Limb (tissue), 2 donors: ENCODE measurements around the gene TCOF1.

Experiments
- DNase-seq, 2 donors: peaks; one replicate each; pipeline ENCODE4 v3.0.0-alpha.2; 2016; ENCODE audit errors: extremely low spot score in 2 of 2

TCOF1 gene

DNA sequence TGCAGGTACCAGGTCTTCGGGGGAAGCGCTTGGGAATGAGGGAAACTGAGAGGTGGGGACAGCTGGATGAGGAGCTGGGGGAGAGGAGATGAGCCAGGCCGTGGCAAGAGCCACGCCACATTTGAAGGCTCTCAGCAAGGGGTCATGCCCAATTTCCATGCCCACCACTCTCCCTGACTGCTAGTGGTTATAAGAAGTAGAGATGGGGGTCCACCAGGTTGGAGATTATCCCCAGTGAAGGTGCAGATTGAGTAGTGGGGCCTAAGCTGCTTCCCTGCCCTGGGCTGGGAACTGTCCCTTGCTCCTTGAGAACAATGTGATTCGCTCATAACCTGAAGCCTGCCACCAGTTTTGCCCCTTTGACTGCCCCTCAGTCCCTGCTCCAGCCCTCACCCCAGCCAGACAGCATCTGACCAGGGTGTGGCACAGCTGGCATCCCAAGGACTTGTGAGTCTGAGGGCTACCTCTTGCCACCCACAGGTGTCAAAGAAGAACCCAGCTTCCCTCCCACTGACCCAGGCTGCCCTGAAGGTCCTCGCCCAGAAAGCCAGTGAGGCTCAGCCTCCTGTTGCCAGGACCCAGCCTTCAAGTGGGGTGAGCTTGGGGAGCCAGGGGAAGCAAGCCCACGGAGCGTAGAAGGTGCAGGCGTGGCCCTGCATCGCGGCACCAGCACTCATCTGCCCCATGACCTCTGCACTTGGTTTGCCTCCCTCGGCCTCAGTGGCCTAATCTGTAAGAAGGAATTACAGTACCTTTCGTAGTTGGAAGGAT lies 33.8 kb downstream of the TCOF1 start:
- no peak for DNase-seq

DNA sequence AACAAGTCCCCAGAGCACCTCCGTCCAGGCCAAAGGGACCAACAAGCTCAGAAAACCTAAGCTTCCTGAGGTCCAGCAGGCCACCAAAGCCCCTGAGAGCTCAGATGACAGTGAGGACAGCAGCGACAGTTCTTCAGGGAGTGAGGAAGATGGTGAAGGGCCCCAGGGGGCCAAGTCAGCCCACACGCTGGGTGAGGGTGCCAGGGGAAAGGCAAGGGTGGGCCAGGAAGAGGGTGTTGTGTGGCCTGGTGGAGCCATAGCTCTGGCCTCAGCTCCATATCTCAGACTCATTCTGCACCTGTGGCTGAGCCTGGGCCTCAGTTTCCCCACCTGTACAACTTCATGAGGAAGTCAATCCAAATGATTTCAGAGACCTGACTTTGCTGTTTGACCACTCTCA lies 34.5 kb downstream of the TCOF1 start:
- DNase-seq, result no peak

DNA sequence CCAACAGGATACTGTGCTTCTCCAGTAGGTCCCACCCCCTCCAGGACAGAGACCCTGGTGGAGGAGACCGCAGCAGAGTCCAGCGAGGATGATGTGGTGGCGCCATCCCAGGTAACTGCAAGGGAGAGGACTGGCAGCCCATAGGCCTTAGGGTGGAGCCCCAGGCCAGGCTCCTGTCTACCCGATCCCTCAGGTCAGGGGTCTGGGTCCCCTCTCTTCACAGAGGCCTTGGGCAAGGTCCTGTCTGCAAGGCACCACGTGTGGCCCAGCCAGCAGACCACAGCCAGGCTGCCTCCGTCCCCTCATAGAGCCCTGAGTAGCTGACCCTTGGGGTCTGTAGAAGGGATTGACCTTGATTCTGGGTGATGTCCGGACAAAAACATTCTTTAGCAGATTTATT lies 35.2 kb downstream of the TCOF1 start:
- no peak for DNase-seq

DNA sequence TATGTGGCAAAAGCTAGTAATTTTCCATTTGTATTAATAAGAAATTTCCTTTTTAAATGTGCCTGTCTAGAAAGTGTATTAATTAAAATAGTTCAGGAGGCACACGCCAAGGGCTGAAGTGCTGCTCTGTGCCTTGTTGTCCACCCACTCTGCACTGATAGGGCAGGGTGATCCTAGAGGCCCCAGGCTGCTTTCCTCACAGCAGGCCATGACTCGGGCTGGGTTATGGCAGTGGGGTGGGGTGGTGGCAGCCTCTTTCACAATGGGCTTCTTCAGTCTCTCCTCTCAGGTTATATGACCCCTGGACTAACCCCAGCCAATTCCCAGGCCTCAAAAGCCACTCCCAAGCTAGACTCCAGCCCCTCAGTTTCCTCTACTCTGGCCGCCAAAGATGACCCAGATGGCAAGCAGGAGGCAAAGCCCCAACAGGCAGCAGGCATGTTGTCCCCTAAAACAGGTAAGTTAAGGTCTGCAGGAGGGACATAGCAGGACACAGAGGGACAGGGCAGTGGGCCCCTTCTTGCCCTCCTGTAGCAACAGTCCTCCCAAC lies 35.7 kb downstream of the TCOF1 start:
- DNase-seq, result no peak

DNA sequence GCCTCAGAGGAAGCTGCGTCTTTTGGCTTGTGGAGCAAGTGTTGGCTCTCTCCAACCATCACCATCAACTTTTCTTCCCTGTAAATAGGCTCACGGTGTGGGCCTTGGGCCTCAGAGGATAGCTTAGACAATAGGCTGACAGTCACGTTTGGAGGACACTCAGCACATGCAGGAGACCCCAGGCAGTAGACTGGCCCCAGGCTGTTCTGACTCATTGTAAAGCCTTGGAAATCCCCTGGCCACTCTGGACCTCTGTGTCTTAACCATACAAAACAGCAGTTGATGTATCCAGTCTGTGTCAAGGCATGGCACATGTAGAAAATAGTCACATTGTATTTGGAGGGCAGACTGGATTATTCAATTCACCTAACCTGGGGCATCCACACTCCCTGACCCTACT lies 36.6 kb downstream of the TCOF1 start:
- DNase-seq, result no peak

DNA sequence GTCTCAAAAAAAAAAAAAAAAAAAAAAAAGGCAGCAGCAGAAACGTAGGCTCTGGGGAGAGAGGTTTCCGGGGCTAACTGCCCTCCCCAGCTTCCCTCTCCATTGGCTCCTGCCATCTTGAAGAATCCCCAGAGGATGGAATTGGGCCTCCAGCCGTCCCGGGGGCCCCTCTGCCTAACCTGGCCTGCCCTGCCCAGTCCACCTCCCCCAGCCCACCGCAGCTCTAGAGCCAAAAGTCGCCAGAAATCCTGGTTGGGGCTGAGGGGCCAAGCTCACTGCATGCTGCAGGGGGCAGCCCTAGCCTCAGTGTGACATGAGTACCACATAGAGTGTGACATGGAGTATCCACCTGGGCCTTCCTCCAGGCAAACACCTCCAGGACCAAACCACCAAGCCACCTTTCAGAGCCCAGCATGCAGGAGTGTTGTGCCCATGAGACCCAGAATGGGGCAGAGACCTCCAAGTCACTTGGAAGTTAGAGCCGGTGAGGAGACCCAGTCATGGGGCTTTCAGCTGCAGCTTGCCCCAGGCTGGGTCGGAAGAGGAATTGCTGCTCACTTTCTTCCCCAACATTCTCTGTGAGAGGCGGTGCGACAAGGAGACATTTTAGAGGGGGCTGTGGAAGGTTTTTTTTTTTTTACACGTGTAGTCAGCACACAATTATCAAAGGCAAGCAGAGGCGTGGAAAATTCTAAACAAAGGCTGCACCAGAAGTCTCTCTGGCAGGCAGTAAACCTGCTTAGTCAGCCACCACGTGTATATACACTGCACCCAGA lies 37.6 kb downstream of the TCOF1 start:
- no peak for DNase-seq

DNA sequence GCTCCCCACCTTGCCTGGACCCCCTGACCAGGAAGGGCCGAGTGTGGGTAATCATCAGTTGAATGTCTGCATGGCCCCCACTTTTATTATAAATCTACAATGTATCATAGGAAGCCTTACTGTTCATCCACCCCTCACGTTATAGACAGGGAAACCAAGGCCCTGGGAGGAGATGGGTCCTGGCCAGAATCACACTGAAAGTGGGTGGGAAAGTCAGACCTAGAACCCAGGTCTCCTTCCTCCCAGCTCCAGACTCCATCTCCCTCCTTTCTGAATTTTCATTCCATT lies 38.1 kb downstream of the TCOF1 start:
- no peak for DNase-seq

DNA sequence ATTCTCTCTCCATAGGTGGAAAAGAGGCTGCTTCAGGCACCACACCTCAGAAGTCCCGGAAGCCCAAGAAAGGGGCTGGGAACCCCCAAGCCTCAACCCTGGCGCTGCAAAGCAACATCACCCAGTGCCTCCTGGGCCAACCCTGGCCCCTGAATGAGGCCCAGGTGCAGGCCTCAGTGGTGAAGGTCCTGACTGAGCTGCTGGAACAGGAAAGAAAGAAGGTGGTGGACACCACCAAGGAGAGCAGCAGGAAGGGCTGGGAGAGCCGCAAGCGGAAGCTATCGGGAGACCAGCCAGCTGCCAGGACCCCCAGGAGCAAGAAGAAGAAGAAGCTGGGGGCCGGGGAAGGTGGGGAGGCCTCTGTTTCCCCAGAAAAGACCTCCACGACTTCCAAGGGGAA lies 38.8 kb downstream of the TCOF1 start:
- DNase-seq, result no peak

DNA sequence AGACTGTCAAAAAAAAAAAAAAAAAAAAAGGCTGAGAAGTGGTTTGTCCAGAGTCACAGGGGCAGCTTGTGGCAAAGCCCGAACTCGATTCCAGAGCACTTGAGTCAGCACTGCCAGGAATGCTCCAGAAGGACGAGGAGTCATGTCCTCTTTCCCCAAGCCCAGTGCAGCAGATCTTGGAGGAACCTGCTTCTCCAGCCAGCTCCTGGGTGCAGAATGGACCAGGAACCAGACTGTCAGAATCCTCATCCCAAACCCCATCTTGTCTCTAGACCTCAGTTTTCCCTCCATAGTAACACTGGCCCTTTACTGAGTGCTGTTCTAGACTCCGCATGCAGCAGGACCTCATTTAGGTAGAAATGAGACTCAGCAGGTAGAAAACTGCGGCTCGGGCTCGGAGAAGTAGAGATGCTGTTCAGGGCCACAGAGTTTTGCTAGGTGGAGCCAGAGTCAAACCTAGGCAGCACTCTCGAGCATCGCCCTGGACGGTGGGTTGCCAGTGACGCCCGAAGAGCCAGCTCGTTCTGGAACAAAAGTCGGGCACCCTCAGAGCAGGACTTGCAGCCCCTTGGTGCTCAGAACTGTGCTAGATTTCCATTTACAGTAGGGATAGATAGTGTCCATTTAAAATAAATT lies 39.8 kb downstream of the TCOF1 start:
- no peak for DNase-seq

DNA sequence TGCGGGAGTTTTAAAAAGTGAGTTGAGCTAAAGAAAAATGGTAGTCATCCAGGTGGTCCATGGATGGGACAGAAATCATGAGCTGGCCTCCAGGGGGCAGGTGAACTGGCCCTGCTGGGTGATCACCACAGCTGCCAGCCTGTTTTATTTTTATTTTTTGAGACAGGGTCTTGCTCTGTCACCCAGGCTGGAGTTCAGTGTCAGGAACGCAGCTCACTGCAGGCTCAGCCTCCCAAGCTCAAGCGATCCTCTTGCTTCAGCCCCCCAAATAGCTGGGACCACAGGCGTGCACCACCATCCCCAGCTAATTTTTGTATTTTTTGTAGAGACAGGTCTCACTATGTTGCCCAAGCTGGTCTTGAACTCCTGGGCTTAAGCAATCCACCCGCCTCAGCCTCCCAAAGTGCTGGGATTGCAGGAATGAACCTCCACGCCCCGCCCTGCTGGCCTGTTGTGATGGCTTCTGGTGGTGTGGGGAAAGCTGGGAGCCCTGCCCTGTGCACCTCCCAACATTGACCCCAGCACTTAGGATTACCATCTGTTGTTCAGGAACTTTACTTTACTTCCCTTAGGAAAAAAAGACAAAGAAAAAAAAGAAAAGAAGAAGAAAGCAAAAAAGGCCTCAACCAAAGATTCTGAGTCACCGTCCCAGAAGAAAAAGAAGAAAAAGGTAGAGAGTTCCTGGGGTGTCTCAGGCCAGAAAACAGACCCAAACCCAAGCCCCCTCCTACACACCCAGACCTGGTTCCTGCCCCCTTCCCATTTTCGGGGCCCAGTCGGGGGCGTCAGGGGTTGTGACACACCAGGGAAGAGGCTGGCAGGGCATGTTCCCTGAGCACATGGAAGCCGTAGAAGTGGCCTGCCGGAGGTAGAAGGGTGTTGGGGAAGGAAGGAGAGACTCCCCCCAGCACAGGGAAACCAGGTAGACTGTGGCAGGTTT lies 40.6 kb downstream of the TCOF1 start:
- no peak for DNase-seq

DNA sequence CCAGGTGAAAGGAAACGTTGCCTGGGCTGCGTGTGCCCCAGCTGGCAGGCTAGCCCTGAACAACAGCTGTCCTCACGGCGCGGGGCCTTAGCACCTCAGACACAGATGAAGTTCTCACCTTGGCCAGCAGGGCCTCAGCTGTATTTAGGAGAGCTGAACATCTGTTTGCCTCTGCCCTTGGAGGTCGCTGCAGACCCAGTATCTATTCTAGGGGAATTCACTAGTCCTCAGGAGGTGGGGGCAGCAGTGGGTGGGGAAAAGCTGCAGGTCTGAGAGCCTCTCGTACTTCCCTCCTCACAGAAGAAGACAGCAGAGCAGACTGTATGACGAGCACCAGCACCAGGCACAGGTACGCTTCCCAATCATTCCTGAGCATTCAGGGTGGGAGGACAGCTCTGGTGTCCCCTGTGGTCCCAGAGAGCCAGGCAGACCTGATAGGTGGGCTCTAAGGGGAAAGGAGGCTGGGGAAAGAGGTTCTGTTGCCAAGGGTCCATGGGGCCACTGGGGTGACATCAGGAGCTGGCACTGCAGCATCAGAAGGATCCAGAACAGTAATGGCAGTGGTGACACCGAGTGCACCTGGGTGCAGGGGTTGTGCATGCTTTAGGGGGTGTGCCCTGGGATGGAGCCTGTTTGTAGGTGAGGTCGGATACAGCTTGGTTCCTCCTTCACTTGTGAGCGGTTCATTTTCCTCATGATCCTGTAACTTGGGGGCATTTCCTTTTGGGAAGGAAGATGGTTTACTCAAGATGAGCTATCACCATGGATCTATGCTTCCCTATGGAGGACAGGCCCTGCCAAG lies 41.4 kb downstream of the TCOF1 start:
- no peak for DNase-seq

DNA sequence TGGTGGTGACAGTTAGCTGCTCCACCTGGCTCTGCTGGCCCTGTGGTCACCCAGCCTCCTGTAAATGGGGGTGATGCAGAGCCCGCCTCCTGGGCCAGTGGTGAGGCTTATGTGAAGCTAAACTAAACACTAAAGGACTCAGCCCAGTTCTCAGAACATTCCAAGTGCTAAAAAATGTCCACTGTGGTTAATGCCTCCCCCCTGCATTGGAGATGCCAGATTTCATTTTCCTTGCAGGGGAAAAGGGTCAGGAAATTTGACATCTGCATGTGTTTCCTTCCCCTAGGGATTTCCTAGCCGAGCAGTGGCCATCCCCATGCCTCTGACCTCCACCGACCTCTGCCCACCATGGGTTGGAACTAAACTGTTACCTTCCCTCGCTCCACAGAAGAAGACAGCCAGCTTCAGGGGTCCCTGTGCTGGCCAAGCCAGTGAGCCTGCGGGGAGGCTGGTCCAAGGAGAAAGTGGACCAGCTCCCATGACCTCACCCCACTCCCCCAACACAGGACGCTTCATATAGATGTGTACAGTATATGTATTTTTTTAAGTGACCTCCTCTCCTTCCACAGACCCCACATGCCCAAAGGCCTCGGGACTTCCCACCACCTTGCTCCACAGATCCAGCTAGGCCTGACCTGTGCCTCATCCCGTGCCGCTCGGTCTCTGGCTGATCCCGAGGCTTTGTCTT lies 42.2 kb downstream of the TCOF1 start:
- no peak for DNase-seq

DNA sequence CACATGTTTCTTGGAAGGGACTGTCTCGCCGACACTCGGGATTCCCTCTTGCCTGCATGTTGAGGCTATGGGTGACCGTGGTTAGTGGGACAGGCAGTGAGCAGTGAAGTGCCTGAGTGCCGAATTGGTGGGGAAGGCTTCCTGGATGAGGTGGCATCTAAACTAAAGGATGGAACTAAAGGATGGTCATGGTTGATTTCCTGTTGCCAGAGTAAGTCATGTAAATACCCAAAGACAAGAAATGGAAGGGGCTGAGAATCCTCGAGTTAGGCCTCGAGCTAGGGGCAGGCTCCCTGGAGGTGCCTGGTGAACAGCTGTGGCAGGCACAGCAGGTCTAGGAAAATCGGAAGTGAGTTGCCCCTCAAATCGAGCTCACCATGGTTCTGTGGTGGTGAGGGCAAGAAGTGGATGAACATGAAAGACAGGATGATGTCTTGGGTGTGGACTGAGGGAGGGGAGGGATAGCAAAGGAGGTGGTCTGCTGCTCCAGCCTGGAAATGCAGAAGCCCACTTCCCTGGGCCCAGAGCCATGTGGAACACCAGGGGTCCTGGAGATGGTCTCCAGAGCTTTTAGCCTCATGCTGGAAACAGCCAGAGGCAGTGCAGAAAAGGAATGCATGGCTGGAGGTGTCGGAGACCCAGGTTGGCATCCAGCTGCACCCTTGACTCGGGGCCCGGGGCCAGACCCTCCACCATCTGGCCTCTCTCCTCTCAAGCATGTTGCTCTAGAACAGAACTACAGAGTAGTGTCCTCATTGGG lies 43.0 kb downstream of the TCOF1 start:
- DNase-seq, result no peak

DNA sequence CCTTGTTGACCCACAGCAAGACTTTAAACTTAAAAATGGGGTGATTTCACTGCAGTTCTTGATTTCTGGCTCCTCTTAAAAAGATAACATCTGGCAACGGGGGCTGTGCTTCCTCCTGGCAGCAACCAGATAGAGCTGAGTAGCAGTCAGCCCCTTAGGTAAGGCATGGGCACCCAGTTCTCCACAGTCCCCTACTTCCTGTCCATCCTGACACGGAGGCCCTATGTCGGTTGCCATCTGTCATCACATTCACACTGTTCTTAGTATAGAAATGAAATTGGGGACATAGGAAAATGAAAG lies 43.5 kb downstream of the TCOF1 start:
- no peak for DNase-seq

DNA sequence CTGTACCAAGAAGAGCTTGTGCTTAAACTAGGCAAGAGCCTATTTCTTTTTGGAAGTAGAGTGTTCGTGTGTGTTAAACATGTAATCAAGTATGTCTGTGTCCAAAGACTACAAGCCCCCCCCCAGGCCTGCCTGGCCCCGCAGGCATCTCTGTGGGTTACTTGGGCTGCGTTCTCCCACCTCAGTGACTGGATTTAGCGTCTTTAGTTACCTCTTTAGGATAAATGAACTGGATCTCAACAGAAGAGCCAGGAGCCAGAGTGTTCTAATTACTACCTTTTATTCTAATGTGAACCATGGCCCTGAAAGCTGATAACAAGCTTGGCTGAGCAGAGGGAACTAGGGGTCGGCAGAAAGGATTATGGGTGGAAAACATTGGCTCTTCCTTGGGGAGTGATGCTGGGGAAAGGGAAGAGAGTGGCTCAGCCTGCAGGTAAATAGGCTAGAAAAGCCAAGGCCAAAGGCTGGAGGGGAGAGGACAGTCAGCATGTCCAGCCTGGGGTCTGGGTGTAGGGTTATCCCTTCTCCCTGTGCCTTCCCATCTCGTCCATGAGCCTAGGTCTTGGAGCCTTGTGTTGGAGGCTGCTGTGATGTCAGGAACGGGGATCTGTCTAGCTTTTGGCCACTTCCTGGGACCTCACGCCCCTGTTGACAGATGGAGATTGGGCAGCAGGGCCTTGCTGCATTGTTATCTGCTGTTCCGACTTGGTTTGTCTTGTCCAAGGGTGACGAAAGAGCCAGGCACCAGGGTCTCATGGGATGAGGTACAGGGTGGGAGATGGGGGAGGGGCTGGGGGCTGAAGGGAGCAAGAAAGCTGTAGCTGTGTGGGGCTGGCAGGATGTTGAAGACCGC lies 44.1 kb downstream of the TCOF1 start:
- DNase-seq, result no peak

DNA sequence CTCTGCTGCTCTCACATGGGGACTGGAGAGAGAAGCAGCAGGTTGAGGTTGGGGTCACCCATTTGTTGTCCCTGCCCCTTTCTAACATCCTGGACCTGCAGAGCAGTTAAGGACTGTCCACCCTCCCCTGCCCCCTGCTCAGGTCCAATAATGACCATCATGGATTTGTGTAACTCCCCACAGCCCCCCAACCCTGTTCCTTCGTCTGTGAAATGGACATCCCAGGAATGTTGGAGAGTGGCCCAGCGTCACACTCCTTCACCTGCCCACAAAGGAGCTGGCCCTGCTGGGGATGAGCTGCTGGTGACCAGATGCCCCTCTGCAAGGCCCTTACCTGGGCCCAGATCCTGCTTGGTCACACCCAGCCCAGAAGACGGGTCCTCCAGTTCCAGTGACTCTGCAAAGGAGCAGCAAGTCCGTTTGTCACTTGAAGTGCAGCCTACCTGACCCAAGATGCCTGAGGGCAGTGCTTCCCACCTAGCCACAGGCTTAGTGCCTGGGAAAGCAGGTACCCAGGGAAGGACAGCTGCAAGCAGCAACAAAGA lies 44.8 kb downstream of the TCOF1 start:
- no peak for DNase-seq

DNA sequence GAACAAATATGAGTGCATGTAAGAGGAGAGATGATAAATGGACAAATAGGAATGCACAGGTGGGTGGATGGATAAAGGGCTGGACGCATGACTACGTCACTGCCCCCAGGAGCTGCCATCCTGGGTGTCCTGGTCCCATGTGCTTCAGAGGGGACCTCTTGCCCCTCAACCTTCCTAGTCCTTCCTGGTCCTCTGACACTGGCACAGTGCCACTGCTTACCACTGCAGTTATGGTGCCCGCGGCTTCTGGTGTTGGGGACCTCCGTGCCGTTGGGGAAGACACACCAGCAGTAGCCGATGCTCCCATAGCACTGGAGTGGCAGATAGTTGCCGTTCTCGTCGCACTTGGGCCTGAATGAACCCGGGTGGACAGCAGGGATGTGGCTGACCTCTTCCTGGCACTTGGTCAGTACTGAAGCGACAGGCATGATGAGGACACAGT lies 45.4 kb downstream of the TCOF1 start:
- DNase-seq, result no peak

DNA sequence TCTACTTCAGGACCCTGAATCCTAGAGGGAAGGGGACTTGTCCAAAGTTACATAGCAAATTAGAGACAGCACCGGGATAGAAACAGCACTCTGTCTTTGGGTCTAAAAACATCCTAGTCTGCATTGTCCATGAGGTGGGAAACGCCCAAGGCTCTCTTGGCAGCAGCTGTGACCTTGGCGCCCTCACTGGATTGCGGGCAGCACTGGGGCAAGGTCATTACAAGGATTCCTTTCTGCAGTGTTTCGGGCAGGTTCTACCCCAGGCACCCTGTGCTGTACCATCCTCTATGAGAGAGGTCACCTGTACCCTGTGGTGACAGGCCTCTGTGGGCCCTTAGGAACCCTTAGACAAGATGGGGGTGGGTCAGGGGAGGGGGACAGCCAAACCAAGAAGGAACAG lies 46.6 kb downstream of the TCOF1 start:
- DNase-seq, result no peak
